Measurements from ENCODE around the gene NDUFB10. TPM values are rescaled to one million over a fixed set of nuclear protein-coding genes. Genes with fewer than 3 reads are reported as not detected.

NDUFB10 gene
- total and polyA plus RNA-seq, 4 donors, result 93.9 to 195 (median 133) TPM

DNA sequence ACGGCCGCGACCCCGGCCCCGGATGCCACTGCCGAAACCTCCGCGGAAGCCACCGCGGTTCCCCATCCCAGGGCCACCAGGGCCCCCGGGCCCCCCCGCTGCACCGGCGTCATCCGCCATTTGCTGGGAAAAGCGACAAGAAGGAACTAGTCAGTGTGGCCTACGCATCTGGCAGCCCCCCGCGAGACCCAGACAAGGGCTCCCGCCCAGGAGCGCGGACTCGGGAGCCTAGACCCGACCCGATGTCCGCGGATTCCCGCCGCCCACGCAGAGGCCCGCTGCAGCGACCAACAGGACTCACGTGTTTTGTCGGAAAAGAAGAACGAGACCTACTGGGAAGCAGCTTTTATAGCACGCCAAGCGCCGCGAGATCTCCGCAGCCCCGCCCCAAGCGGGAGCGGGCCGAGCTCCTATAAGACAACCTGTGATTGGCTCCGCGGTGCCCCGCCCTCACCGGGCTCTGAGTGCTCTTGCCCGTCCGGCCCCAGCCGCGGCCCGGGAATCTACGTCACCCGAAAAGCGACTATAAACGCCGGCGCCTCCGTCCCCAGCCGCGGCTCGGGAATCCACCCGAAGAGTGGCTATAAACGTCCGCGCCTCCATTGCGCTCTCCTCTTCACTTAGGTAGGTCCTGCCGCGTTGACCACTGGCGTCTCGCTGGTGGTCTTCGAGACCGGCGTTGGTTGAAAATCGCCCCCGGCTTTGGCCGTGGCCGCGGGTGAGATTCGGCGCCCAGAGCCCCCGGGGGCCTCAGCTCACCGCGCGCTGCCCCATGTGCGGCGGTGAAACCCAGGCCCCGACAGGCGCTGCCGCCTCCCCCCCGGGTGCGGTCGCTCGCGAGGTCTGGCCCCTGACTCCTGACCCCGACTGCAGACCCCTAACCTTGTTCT lies 5.4 kb downstream of the NDUFB10 start, which contains the start of gene RPS2 (continued):
- TF ChIP-seq, protein P1, sequence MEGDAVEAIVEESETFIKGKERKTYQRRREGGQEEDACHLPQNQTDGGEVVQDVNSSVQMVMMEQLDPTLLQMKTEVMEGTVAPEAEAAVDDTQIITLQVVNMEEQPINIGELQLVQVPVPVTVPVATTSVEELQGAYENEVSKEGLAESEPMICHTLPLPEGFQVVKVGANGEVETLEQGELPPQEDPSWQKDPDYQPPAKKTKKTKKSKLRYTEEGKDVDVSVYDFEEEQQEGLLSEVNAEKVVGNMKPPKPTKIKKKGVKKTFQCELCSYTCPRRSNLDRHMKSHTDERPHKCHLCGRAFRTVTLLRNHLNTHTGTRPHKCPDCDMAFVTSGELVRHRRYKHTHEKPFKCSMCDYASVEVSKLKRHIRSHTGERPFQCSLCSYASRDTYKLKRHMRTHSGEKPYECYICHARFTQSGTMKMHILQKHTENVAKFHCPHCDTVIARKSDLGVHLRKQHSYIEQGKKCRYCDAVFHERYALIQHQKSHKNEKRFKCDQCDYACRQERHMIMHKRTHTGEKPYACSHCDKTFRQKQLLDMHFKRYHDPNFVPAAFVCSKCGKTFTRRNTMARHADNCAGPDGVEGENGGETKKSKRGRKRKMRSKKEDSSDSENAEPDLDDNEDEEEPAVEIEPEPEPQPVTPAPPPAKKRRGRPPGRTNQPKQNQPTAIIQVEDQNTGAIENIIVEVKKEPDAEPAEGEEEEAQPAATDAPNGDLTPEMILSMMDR (IDR thresholded peaks at IDR 0.05; ENCODE audit: low read depth, low read length, missing input control), result no peak
- TF ChIP-seq HNF4G (IDR thresholded peaks at IDR 0.05) (no peak), GABPA (IDR thresholded peaks at IDR 0.05 in 1 of 2, conservative IDR thresholded peaks at IDR 0.05 in 1 of 2) (peak in 1 of 2 donors; percentile 81), FOXA1 (IDR thresholded peaks at IDR 0.05) (no peak), RXRA (IDR thresholded peaks at IDR 0.05) (peak; percentile 22 to 33)

DNA sequence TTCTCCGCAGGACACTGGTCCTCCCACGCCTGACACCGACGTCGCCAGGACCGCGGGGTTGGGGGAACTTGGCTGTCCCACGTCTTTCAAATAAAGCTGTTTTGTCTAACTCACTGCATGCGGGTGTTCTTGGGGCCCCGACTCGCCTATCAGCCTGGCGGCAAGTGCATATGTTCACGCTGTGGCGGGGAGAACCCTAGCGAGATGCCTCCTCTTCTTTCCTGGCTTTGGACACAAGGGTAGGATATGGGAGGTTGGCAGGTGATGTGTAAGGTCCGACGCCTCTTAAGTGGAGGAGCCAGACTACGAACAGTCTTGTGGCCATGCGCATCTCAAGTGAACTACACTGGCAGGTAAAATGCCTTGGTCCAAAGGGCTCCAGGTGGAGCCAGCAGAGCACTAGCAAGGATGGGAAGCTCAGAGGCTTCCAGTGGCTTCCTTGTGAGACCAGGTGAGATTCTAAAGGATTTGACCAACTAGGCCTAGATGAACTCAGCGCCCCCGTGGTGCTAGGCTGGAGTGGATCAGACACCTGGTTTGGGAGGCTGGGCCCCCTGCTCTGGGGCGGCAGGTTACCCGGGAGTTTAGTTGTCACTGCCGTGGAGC lies 6.2 kb downstream of the NDUFB10 start:
- 23% methylated on average over 24 of the region's 24 CpGs for WGBS
- TF ChIP-seq, protein P1 (IDR thresholded peaks at IDR 0.05; ENCODE audit: low read depth, low read length, missing input control), result no peak
- TF ChIP-seq YY1 (IDR thresholded peaks at IDR 0.05) (no peak), GABPA (IDR thresholded peaks at IDR 0.05 in 1 of 2, conservative IDR thresholded peaks at IDR 0.05 in 1 of 2) (no peak), NR2F2 (IDR thresholded peaks at IDR 0.05) (no peak), FOXA1 (IDR thresholded peaks at IDR 0.05) (no peak), SP1 (IDR thresholded peaks at IDR 0.05) (no peak), FOXA2 (IDR thresholded peaks at IDR 0.05) (no peak), HNF4A (conservative IDR thresholded peaks at IDR 0.05) (no peak), HNF4G (IDR thresholded peaks at IDR 0.05) (no peak), TAF1 (conservative IDR thresholded peaks at IDR 0.05) (no peak), RXRA (IDR thresholded peaks at IDR 0.05) (no peak), JUND (IDR thresholded peaks at IDR 0.05) (no peak), EGR1 (IDR thresholded peaks at IDR 0.05; ENCODE audit: low read depth in 2 of 2) (no peak)
- TF ChIP-seq, protein P2, sequence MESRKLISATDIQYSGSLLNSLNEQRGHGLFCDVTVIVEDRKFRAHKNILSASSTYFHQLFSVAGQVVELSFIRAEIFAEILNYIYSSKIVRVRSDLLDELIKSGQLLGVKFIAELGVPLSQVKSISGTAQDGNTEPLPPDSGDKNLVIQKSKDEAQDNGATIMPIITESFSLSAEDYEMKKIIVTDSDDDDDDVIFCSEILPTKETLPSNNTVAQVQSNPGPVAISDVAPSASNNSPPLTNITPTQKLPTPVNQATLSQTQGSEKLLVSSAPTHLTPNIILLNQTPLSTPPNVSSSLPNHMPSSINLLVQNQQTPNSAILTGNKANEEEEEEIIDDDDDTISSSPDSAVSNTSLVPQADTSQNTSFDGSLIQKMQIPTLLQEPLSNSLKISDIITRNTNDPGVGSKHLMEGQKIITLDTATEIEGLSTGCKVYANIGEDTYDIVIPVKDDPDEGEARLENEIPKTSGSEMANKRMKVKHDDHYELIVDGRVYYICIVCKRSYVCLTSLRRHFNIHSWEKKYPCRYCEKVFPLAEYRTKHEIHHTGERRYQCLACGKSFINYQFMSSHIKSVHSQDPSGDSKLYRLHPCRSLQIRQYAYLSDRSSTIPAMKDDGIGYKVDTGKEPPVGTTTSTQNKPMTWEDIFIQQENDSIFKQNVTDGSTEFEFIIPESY (IDR thresholded peaks at IDR 0.05), result no peak
- TF ChIP-seq, protein P3, sequence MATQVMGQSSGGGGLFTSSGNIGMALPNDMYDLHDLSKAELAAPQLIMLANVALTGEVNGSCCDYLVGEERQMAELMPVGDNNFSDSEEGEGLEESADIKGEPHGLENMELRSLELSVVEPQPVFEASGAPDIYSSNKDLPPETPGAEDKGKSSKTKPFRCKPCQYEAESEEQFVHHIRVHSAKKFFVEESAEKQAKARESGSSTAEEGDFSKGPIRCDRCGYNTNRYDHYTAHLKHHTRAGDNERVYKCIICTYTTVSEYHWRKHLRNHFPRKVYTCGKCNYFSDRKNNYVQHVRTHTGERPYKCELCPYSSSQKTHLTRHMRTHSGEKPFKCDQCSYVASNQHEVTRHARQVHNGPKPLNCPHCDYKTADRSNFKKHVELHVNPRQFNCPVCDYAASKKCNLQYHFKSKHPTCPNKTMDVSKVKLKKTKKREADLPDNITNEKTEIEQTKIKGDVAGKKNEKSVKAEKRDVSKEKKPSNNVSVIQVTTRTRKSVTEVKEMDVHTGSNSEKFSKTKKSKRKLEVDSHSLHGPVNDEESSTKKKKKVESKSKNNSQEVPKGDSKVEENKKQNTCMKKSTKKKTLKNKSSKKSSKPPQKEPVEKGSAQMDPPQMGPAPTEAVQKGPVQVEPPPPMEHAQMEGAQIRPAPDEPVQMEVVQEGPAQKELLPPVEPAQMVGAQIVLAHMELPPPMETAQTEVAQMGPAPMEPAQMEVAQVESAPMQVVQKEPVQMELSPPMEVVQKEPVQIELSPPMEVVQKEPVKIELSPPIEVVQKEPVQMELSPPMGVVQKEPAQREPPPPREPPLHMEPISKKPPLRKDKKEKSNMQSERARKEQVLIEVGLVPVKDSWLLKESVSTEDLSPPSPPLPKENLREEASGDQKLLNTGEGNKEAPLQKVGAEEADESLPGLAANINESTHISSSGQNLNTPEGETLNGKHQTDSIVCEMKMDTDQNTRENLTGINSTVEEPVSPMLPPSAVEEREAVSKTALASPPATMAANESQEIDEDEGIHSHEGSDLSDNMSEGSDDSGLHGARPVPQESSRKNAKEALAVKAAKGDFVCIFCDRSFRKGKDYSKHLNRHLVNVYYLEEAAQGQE (IDR thresholded peaks at IDR 0.05), result no peak
- Histone ChIP-seq H3K9me3 (ENCODE audit: control insufficient read depth in 4 of 4, low read length in 3 of 4) (no peaks in the 10 kb centered on the region), H3K4me1 (ENCODE audit: control insufficient read depth in 4 of 4, insufficient read depth in 4 of 4, low read length in 3 of 4) (peaks cover 4 to 28% (median 21%) of the 10 kb centered on the region in 4 donors), H3K36me3 (ENCODE audit: control insufficient read depth in 4 of 4, insufficient read depth in 3 of 4, low read depth in 1 of 4, low read length in 3 of 4) (peaks cover 0 to 26% (median 7%) of the 10 kb centered on the region in 4 donors), H3K27me3 (ENCODE audit: control insufficient read depth in 4 of 4, insufficient read depth in 4 of 4, low read length in 3 of 4) (no peaks in the 10 kb centered on the region), H3K27ac (ENCODE audit: low read depth in 1 of 2, low read length in 2 of 2) (peak overlapping the region; percentile 89 to 93), H3K9ac (ENCODE audit: low read depth in 1 of 2, low read length in 2 of 2) (peak overlapping the region; percentile 61 to 99), H3K4me3 (ENCODE audit: low read depth in 1 of 3, low read length in 3 of 3) (peak overlapping the region; percentile 81 to 97 (median 82))
- no peak for DNase-seq (ENCODE audit: low spot score)
